Adrenal gland (tissue), 12 donors: ENCODE data around the gene KLK11. TPM values are rescaled to one million over a fixed set of nuclear protein-coding genes. Genes with fewer than 3 reads are reported as not detected.
"Not testable (repeated sequence)": the region's sequence is repeated elsewhere in the genome, so short reads cannot be mapped to it uniquely, and the experiment has no call there.

Experiments
- DNase-seq, 7 donors: peaks; one replicate each; pipeline ENCODE4 v3.0.0-alpha.2; 2019 to 2020
- H3K27ac ChIP-seq, 5 donors: fragments of 200-600 bp; sonication (generic) in 4 of 5; 1 replicate in 3 of 5; 2 replicates in 2 of 5; pipeline versions ENCODE4 v1.5.1 to v1.8.0; 2016 to 2020; ENCODE audit warnings: mild to moderate bottlenecking in 1 of 5
- H3K27me3 ChIP-seq: fragments of 200-600 bp; 2 replicates; pipeline ENCODE4 v1.8.0; 2021
- H3K36me3 ChIP-seq, 2 donors: fragments of 200-600 bp; replicated peaks in 1 of 2; 1 replicate in 1 of 2; 2 replicates in 1 of 2; pipeline versions ENCODE4 v1.5.1 to v1.8.0; 2018 to 2022
- H3K4me1 ChIP-seq, 2 donors: fragments of 200-600 bp; replicated peaks in 1 of 2; 1 replicate in 1 of 2; 2 replicates in 1 of 2; pipeline versions ENCODE4 v1.5.1 to v1.8.0; 2018 to 2021
- H3K4me3 ChIP-seq, 4 donors: fragments of 200-600 bp; sonication (generic) in 3 of 4; one replicate each; pipeline ENCODE4 v1.5.1; 2016 to 2018
- H3K9me3 ChIP-seq, 3 donors: fragments of 200-600 bp; sonication (generic) in 1 of 3; replicated peaks in 1 of 3; 1 replicate in 2 of 3; 2 replicates in 1 of 3; pipeline versions ENCODE4 v1.5.1 to v1.8.0; 2016 to 2021
- CTCF ChIP-seq, 6 experiments: fragments of 450-650 bp in 4 of 6; fragments of 200-600 bp in 2 of 6; sonication (generic) in 1 of 6; IDR thresholded peaks; 1 replicate in 5 of 6; 2 replicates in 1 of 6; pipeline versions ENCODE4 v1.5.1 to v1.8.0; 2016 to 2021; ENCODE audit warnings: antibody characterized with exemption in 6 of 6, mild to moderate bottlenecking in 2 of 6, moderate library complexity in 1 of 6
- POLR2A ChIP-seq, 2 donors: fragments of 450-650 bp; IDR thresholded peaks; one replicate each; pipeline ENCODE4 v1.6.1; 2017; ENCODE audit warnings: antibody characterized with exemption in 2 of 2, mild to moderate bottlenecking in 2 of 2, moderate library complexity in 1 of 2
- WGBS, 4 donors: extraction: QIAGEN DNeasy Blood & Tissue Kit in 2 of 4; methylation state at CpG; one replicate each; pipeline versions ENCODE4 v1.1.5 to v1.1.7; 2013 to 2017; 5-methylcytosine and 5-hydroxymethylcytosine counted together
- intact Hi-C, 2 donors: fragments of 100-400 bp; cut with DNase I; formaldehyde crosslinking; loops; one replicate each; pipeline versions ENCODE4 v1.14.1 to v1.15.0; 2022 to 2023
- polyA plus RNA-seq, 3 donors: library from polyadenylated mRNA; stranded (reverse); fragments of 200-250 nt in 2 of 3; fragments of 350-450 nt in 1 of 3; fragmentation: Illumina TruSeq in 1 of 3; extraction: RNeasy Lipid Tissue Mini Kit (QIAGEN cat#74804) in 1 of 3; gene quantifications; one replicate each; pipeline ENCODE4 v1.2.3, GENCODE V29; 2013 to 2014
- total RNA-seq, 9 donors: library from RNA; depleted of rRNA in 4 of 9; stranded (reverse); fragments of >200 nt in 4 of 9; fragments of 120-200 nt in 1 of 9; fragmentation: NEBNext Ultra II Directional in 1 of 9; extraction: Animal tissue kit (Norgen Biotek cat#: 25700) in 1 of 9; gene quantifications; one replicate each; pipeline versions ENCODE4 v1.1.0 to v1.2.4, GENCODE V29; 2013 to 2023
- donor health status: healthy with polysubstance abuse.
- donor health status: Bipolar disorder and iron deficiency.
- donor health status: DM: yes; HTN: yes; CAD: no.
- donor health status: DM: no; HTN: no; CAD: no.
- donor health status: DM: no; HTN: no; CAD: no.
- donor health status: DM: yes; HTN: yes; CAD: no.

The KLK11 gene
- total and polyA plus RNA-seq, 12 donors: 0.07 to 0.32 TPM; not detected in 10

GRCh38 chr19:50994129-50994528 lies 32.3 kb downstream of the KLK11 start:
- Histone ChIP-seq H3K4me1 (no peaks in the 10 kb centered on the region), H3K4me3 (no peak overlapping the region), H3K27ac (no peak overlapping the region), H3K27me3 (no peaks in the 10 kb centered on the region), H3K36me3 (no peaks in the 10 kb centered on the region), H3K9me3 (no peaks in the 10 kb centered on the region)
- no peak for TF ChIP-seq CTCF (IDR thresholded peaks at IDR 0.05)
- no peak for TF ChIP-seq POLR2A (IDR thresholded peaks at IDR 0.05)
- WGBS, 4 donors: 72 to 85% (median 75%) methylated on average over 2 of the region's 2 CpGs
- intact Hi-C loops: no loop called here
- DNase-seq: no peak

- Histone ChIP-seq H3K27me3 (no peaks in the 10 kb centered on the region), H3K9me3 (no peaks in the 10 kb centered on the region), H3K27ac (no peak overlapping the region), H3K4me3 (no peak overlapping the region), H3K4me1 (no peaks in the 10 kb centered on the region), H3K36me3 (no peaks in the 10 kb centered on the region)
- TF ChIP-seq CTCF (IDR thresholded peaks at IDR 0.05): no peak
- no peak for DNase-seq
- WGBS, 4 donors: 55 to 65% (median 60%) methylated on average over 2 of the region's 2 CpGs
- intact Hi-C loops: no loop called here
Measured at GRCh38 chr19:50992666-50993035, 33.8 kb downstream of the KLK11 start.

- DNase-seq, H3K27me3 ChIP-seq, H3K27ac ChIP-seq, H3K4me1 ChIP-seq, H3K9me3 ChIP-seq, H3K4me3 ChIP-seq, H3K36me3 ChIP-seq, intact Hi-C loops: not testable (repeated sequence)
- WGBS, 4 donors: 82 to 83% (median 82%) methylated on average over 14 of the region's 14 CpGs
Measured at GRCh38 chr19:50984416-50984815, 42.0 kb downstream of the KLK11 start.

GRCh38 chr19:50983625-50984292 lies 42.7 kb downstream of the KLK11 start, which contains the start of gene KLK7:
Gene KLK7 (minus strand): TSS chr19:50983917. CDS start chr19:50982399, 1,518 bp downstream.
- TF ChIP-seq POLR2A (IDR thresholded peaks at IDR 0.05) (no peak), CTCF (IDR thresholded peaks at IDR 0.05) (no peak)
- Histone ChIP-seq H3K4me3 (no peak within 1 kb of the TSS), H3K36me3 (no peaks in the 10 kb centered on the region), H3K9me3 (no peaks in the 10 kb centered on the region), H3K27ac (no peak within 1 kb of the TSS), H3K4me1 (no peaks in the 10 kb centered on the region), H3K27me3 (no peaks in the 10 kb centered on the region)
- WGBS, 4 donors: 14 to 36% (median 27%) methylated on average over 9 to 28 of the region's 28 CpGs
- intact Hi-C loops: no loop called here
- no peak for DNase-seq

- intact Hi-C loops: no loop called here
- Histone ChIP-seq H3K4me3 (no peak overlapping the region), H3K36me3 (no peaks in the 10 kb centered on the region), H3K27ac (no peak overlapping the region), H3K4me1 (no peaks in the 10 kb centered on the region), H3K9me3 (no peaks in the 10 kb centered on the region), H3K27me3 (peaks cover under 1% of the 10 kb centered on the region)
- DNase-seq: no peak
- TF ChIP-seq POLR2A (IDR thresholded peaks at IDR 0.05) (no peak), CTCF (IDR thresholded peaks at IDR 0.05) (no peak)
- 70 to 86% (median 81%) methylated on average over 2 to 4 of the region's 4 CpGs for WGBS, 4 donors
Measured at GRCh38 chr19:50982186-50982585, 44.2 kb downstream of the KLK11 start.
